NCI-H2081 (cell line): ENCODE results near the gene GPR180.
"Not testable (repeated sequence)": the region's sequence is repeated elsewhere in the genome, so short reads cannot be mapped to it uniquely, and the experiment has no call there.

ENCODE experiments used
- DNase-seq, 2 experiments: peaks; one replicate each; lab custom pipeline; 2025; lab: John Stamatoyannopoulos, UW

The GPR180 gene

GRCh38 chr13:94596575-94596971, 5.1 kb upstream of the GPR180 start:
- DNase-seq = no peak

DNA sequence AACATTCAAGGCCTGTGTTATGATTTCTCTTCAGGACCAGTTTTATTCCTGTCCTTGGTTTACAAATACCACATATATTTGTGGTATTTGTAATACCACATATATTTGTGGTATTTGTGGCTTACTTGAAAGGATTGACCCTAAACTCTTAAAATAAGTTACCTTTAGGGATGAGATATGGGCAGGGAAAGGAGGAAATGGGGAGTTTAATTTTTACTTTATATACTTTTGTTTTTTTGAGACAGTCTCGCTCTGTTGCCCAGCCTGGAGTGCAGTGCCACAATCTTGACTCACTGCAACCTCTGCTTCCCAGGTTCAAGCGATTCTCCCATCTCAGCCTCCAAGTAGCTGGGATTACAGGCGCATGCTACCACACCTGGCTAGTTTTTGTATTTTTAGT, 3.4 kb upstream of the GPR180 start:
- DNase-seq = no peak

DNA sequence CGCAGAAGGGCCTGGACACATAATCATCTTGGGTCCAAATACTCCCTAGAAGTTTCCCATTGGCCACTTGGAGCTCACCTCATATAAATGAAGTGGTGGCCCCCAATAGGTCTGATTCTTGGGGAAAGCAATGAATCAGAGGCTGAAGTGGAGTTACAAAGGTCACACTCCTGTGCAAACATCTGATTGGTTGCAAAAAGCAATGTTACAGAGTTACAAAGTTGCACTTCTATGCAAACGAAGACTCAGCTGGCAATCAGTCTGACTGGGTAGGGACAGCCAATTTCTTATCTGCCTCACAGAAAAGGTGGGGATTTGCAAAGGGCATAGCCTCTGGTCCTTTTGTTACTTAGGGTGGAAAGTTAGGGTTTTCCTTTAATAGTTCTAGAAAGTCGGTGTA, 1.8 kb upstream of the GPR180 start:
- DNase-seq = no peak

DNA sequence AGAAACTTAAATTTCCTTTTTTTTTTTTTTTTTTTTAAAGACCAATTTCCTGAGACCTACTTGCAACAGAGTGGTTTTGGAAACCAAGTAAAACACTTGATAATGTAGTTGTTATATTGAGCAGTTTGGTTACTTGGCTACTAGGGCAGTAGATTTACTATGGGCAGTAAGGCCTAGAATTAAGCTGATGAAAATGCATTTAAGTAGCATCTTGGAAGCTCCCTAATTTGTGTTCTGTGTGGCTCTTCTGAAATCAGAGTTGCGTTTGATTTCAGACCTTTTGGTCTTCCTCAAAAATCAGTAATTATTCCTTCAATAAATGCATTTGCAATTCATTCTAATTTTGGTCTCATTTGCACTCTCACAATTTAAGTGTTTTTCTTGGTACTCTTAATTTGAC, 810 bp downstream of the GPR180 start:
- DNase-seq = no peak

DNA sequence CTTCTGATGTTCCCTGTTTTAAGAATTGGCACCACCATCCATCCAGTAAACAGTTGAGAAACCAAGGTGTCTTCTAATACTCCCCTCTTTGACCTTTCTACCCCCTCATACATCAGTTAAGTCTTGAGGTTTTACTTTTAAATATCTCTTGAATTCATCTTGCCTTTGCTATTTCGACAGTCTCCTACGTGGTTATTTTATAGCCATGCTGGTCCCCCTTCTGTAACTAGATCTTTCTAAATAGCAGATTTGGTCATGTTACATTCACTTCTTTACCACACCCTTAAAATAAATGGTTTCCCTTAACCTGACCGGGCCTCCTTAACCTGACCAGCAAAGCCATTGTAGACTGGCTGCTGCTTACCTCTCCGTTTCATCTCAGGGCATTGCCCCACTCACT, 5.4 kb downstream of the GPR180 start:
- DNase-seq = no peak

DNA sequence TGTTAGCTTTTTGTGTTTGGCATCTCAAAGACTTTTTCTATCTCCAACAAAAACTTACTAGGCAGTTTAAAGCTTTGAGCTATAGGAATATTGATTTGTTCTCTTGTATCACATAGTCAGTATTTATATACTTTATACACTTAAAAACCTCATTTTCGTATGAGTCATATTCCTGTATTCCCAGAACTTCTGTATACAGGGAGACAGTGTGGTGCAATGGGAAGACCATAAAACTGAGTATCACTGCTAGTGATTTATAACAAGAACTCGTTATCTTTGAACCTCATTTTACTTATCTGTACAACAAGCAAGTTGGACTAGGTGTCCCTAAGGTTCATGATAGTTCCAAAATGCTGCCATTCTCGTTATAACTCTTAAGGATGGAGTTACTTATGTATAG, 6.3 kb downstream of the GPR180 start:
- no peak for DNase-seq

DNA sequence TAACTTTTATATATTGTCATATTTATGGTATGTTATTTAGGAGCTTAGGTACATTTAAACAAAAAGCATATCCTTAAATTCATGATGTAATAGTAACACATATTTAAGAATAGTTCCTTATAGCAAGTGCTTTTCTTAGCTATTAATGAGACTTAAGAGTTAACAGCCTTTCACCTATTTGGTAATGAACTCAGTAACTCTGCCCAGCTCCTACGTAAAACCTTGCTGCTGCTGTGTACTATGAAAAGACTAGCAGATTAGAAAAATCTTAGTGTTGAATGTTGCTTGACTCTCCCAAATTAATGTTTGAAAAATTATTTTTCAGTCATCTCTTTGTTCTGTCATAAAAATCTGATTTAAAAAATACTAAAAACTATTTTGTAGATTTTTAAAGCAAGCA, 6.9 kb downstream of the GPR180 start:
- no peak for DNase-seq

DNA sequence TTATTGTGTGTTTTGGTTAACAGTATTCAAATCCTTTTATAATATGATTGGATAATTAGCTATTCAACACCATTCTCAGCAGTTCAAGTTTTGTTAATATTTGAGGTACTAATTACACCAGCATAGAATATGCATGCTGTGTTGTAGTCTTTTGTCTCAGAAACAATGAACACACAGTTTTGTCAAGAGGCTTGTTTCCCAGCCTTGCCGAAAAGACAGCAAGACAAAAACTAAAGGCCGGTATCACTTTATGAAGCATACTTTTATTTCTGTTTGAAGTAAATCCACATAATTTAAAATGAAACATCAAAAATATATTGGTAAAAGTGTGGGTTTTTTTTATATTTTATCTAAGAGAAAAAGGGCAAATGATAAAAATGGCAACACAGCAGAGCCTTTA, 7.5 kb downstream of the GPR180 start:
- peak in 1 of 2 experiments; percentile 9 for DNase-seq

DNA sequence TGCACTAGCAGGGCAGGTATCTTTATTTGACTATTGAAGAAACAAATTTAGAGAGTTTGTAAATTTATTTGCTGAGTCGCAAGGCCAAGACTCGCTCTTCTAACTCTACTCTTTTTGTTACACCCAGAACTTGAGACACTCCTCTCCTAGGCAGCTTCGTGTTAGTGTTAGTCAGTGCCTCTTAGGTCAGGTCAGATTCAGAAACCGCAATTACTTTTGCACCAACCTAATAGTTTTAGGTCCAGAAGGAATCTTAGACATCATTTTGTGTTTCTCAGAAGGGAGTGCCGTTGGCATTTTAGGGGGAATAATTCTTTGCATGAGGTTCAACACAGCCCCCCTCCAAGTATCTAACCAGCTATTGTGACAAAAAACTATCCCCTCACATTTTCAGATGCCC, 8.8 kb downstream of the GPR180 start:
- DNase-seq = no peak

DNA sequence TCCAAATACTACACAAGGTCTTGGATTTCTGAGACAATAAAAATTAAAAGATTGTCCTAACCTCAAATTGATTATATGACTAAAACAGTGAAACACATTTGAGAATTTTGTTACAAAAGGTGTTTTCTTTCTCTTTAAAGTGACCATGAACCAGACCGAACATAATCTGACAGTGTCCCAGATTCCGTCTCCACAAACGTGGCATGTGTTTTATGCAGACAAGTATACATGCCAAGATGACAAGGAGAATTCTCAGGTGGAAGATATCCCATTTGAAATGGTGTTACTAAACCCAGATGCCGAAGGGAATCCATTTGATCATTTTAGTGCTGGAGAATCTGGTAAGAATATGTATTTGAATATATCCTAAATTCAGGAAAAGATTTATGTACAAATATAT, 10.4 kb downstream of the GPR180 start:
- no peak for DNase-seq

- no peak for DNase-seq
Measured at GRCh38 chr13:94613051-94613450, 11.4 kb downstream of the GPR180 start.

GRCh38 chr13:94617389-94618000, 15.8 kb downstream of the GPR180 start:
- peak; percentile 20 to 35 for DNase-seq

- peak; percentile 43 to 63 for DNase-seq
Measured at GRCh38 chr13:94620286-94620896, 18.7 kb downstream of the GPR180 start.

- no peak for DNase-seq
Measured at GRCh38 chr13:94622344-94622743, 20.7 kb downstream of the GPR180 start.

GRCh38 chr13:94623316-94623715, 21.7 kb downstream of the GPR180 start:
- no peak for DNase-seq

DNA sequence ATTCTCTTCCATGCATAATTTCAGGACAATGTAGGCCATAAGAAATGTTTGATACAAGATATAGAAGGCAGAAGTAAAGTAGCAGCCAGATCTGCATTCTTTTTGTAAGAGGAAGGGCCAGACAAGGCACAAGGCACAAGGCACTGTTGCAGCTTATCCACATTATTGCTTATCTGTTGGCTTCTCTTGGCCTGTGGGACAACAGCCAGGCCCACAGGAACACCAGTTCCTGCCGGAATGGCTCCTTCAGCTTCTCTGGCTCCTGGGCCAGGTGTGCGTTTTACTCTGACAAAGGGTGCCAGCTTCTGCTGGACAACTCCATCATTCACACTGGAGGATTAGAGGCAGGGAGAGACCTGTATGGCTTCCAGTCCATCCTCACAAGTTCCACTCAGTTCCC, 29.2 kb downstream of the GPR180 start:
- no peak for DNase-seq

GRCh38 chr13:94632226-94632980, 30.7 kb downstream of the GPR180 start:
- no peak for DNase-seq

DNA sequence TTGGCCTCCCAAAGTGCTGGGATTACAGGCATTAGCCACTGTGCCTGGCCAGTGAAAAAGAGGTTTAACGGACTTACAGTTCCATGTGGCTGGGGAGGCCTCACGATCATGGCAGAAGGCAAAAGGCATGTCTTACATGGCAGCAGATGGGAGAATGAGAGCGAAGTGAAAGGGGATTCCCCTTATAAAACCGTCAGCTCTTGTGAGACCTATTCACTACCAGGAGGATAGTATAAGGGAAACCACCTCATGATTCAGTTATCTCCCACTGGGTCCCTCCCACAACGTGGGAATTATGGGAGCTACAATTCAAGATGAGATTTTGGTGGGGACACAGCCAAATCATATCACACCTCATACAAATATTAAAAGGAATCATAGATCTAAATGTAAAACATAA, 34.4 kb downstream of the GPR180 start:
- not testable (repeated sequence) for DNase-seq

GRCh38 chr13:94636942-94637578, 35.4 kb downstream of the GPR180 start:
- DNase-seq = no peak

DNA sequence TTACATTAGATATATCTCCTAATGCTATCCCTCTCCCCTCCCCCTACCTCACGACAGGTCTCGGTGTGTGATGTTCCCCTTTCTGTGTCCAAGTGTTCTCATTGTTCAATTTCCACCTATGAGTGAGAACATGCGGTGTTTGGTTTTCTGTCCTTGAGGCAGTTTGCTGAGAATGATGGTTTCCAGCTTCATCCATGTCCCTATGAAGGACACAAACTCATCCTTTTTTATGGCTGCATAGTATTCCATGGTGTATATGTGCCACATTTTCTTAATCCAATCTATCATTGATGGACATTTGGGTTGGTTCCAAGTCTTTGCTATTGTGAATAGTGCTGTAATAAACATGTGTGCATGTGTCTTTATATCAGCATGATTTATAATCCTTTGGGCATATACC, 36.0 kb downstream of the GPR180 start:
- not testable (repeated sequence) for DNase-seq

DNA sequence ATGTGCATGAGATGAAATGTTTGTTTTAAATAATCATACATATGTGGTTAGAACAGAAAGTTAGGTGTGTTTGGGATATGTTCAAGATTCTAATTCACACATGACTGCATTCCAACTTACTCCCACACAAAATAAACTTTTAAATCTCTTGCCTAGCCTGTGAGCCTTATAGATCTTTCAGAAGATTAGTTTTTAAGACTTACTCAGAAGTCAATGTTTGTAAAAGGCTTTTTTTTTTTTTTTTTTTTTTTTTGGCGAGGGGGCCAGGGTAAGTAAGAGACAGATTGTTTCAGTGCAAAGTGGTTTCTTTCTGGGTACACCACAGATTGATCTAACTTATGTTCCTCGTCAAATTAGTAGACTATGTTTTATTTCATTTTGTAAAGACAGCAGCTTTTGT, 39.1 kb downstream of the GPR180 start:
- no peak for DNase-seq

DNA sequence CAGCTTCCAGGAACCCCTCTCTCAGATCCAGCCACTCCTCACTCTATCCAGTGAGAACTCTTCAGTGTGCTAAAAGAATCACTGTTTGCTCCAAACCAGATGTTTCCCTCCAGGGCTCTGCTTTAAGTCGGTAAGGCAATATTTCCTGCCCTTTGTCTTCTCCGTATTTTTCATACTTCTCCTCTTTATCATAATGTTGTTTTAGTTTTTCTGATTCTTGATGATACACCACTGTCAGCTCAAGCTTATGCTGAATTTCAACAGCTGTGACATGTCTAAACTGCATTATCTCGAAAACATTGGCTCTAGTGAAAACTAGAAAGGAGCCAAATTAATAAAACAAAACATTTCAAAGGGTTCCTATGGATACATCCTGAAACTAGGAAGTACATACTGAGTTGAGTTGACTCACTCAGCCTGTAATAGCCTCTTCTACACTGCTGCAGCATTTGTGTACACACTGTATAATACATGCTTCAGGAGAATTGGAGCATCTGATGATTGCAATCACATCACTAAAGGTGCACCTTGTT, 39.8 kb downstream of the GPR180 start:
- DNase-seq = peak; percentile 78 to 91

DNA sequence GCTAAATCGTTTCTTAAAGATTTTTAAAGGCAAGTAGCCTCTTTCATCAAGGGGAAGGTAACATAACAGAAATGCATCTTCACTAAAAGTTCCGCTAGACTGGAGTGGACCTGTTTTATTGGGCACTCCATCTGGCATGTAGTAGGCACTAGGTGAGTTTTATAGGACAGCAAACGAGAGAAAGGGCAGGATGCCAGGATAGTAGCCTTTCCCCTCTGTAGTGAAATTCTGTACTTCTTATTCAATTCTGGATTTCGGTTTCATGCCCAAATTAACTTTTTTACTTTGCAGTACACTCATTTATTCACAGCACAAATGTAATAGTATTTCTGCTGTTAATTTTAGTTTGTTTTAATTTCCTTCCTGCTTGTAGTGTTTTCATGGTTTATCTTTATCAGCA, 45.2 kb downstream of the GPR180 start:
- DNase-seq = no peak
